Transverse colon (tissue), 4 donors: Measurements from ENCODE around the gene ANKRD40CL. TPM values are rescaled to one million over a fixed set of nuclear protein-coding genes. Genes with fewer than 3 reads are reported as not detected.

ENCODE experiments used
- DNase-seq: peaks from one replicate; pipeline ENCODE4 v3.0.0-alpha.2; 2019
- H3K27ac ChIP-seq, 4 donors: fragments of 200-600 bp; sonication (generic); 2 replicates each; pipeline ENCODE4 v1.5.1; 2016 to 2018; ENCODE audit warnings: inconsistent platforms in 4 of 4
- H3K27me3 ChIP-seq: fragments of 200-600 bp; sonication (generic); 2 replicates; pipeline ENCODE4 v1.5.1; 2017; ENCODE audit warnings: inconsistent platforms
- H3K36me3 ChIP-seq, 4 donors: fragments of 200-600 bp; sonication (generic); 2 replicates each; pipeline ENCODE4 v1.5.1; 2017 to 2019; ENCODE audit warnings: inconsistent platforms in 4 of 4
- H3K4me1 ChIP-seq, 4 donors: fragments of 200-600 bp; sonication (generic); 2 replicates each; pipeline ENCODE4 v1.5.1; 2017 to 2020; ENCODE audit warnings: inconsistent platforms in 4 of 4
- H3K4me3 ChIP-seq, 4 donors: fragments of 200-600 bp; sonication (generic); 1 replicate in 1 of 4; 2 replicates in 3 of 4; pipeline versions ENCODE4 v1.5.1 to v1.6.1; 2017 to 2019; ENCODE audit warnings: inconsistent platforms in 4 of 4
- H3K9me3 ChIP-seq, 2 donors: fragments of 200-600 bp; sonication (generic); 2 replicates each; pipeline ENCODE4 v1.5.1; 2017 to 2019; ENCODE audit warnings: inconsistent platforms in 2 of 2
- EP300 ChIP-seq: sonication (generic); formaldehyde crosslinking; IDR thresholded peaks from one replicate; pipeline ENCODE4 v1.6.1; 2017; ENCODE audit warnings: antibody characterized with exemption, low read depth
- POLR2A ChIP-seq: fragments of 450-650 bp; IDR thresholded peaks from one replicate; pipeline ENCODE4 v1.6.1; 2016; ENCODE audit warnings: antibody characterized with exemption, mild to moderate bottlenecking, moderate library complexity
- POLR2AphosphoS5 ChIP-seq, 3 donors: sonication (generic); formaldehyde crosslinking; IDR thresholded peaks; one replicate each; pipeline ENCODE4 v1.6.1; 2016; ENCODE audit warnings: antibody characterized with exemption in 3 of 3
- WGBS, 2 donors: methylation state at CpG; one replicate each; pipeline ENCODE4 v1.1.5; 2018; ENCODE audit warnings: low coverage in 1 of 2; 5-methylcytosine and 5-hydroxymethylcytosine counted together
- in situ Hi-C, 4 donors: fragments of 200-750 bp; cut with MboI; loops; one replicate each; pipeline versions ENCODE4 v1.15.0 to v1.15.1; 2017; ENCODE audit warnings: low sequenced_read_pairs in 3 of 4, low pct_ligation_motif_present in 1 of 4, low pct_unique_long_range_greater_than_20kb in 1 of 4
- intact Hi-C: fragments of 100-400 bp; cut with DNase I; formaldehyde crosslinking; loops from one replicate; pipeline ENCODE4 v1.15.1; 2023; ENCODE audit warnings: low total_unique reads
- total RNA-seq, 4 donors: library from RNA; depleted of rRNA; stranded (reverse); fragments of >200 nt; gene quantifications; one replicate each; pipeline ENCODE4 v1.1.0, GENCODE V29; 2016
- TF ChIP-seq, protein P1 (sequence below), 5 experiments: fragments of 200-600 bp in 3 of 5; fragments of 450-650 bp in 2 of 5; sonication (generic) in 3 of 5; IDR thresholded peaks; 1 replicate in 2 of 5; 2 replicates in 3 of 5; pipeline ENCODE4 v1.5.1; 2016 to 2017; ENCODE audit warnings: antibody characterized with exemption in 5 of 5, inconsistent platforms in 3 of 5, mild to moderate bottlenecking in 2 of 5, moderate library complexity in 1 of 5

The ANKRD40CL gene
- total RNA-seq, 4 donors from 2014 or later = 40.8 to 86.0 (median 74.9) TPM

DNA sequence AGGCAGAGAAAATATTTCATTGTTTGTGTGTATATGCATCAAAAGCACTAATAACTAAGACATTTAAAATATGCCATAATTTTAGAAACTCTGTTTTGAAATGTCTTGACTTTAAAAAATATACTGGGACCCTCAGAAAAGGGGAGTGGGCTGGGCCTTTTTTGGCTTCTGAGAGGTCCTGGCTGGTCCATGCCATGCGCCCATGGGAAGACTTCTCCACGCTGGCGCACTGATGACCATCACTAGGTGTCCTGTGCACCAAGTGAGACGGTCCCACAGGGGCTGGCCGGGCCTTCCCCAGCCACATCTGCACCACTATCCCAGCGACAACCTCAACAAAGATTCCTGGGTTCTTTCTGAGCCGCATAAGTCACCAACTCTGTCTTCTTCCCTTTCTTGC is 41.1 kb upstream of the ANKRD40CL start:
- Histone ChIP-seq H3K36me3 (no peaks in the 10 kb centered on the region), H3K4me1 (peaks cover 0 to 2% (median 0%) of the 10 kb centered on the region in 4 donors), H3K4me3 (no peak overlapping the region), H3K27me3 (no peaks in the 10 kb centered on the region), H3K9me3 (no peaks in the 10 kb centered on the region), H3K27ac (no peak overlapping the region)
- intact Hi-C loops (no loop called here), in situ Hi-C loops (no loop called here)
- WGBS, 2 donors = 90 to 100% methylated on average over 1 to 7 of the region's 7 CpGs
- no peak for DNase-seq
- TF ChIP-seq POLR2A = no peak
- TF ChIP-seq, protein P1, sequence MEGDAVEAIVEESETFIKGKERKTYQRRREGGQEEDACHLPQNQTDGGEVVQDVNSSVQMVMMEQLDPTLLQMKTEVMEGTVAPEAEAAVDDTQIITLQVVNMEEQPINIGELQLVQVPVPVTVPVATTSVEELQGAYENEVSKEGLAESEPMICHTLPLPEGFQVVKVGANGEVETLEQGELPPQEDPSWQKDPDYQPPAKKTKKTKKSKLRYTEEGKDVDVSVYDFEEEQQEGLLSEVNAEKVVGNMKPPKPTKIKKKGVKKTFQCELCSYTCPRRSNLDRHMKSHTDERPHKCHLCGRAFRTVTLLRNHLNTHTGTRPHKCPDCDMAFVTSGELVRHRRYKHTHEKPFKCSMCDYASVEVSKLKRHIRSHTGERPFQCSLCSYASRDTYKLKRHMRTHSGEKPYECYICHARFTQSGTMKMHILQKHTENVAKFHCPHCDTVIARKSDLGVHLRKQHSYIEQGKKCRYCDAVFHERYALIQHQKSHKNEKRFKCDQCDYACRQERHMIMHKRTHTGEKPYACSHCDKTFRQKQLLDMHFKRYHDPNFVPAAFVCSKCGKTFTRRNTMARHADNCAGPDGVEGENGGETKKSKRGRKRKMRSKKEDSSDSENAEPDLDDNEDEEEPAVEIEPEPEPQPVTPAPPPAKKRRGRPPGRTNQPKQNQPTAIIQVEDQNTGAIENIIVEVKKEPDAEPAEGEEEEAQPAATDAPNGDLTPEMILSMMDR (IDR thresholded peaks at IDR 0.05) = no peak
- no peak for TF ChIP-seq POLR2AphosphoS5 (IDR thresholded peaks at IDR 0.05)
- no peak for TF ChIP-seq EP300

DNA sequence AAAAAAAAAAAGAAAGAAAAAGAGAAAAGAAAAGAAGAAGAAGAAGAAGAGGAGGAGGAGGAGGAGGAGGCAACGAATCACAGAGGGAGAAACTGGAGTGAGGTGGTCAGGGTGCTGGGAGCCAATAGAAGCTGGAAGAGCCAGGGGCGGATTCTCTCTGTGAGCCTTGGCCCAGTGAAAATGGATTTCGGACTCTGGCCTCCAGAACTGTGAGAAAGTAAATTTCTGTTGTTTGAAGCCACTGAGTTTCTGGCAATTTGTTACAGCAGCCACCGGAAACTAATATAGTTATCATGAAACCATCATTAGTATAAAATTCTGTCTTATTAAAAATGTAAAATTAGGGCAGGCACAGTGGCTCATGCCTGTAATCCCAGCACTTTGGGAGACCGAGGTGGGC is 40.4 kb upstream of the ANKRD40CL start:
- H3K4me3 ChIP-seq = no peak overlapping the region
- WGBS, 2 donors = 82 to 93% methylated on average over 4 to 5 of the region's 5 CpGs
- in situ Hi-C loops (no loop called here), intact Hi-C loops (no loop called here)
- no peak for TF ChIP-seq EP300
- TF ChIP-seq POLR2A = no peak
- TF ChIP-seq POLR2AphosphoS5 (IDR thresholded peaks at IDR 0.05) = no peak
- TF ChIP-seq, protein P1 (IDR thresholded peaks at IDR 0.05) = no peak
- no peak overlapping the region for H3K27ac ChIP-seq
- H3K4me1 ChIP-seq = peaks cover 0 to 2% (median 0%) of the 10 kb centered on the region in 4 donors
- no peaks in the 10 kb centered on the region for H3K36me3 ChIP-seq
- no peaks in the 10 kb centered on the region for H3K9me3 ChIP-seq
- H3K27me3 ChIP-seq = no peaks in the 10 kb centered on the region
- no peak for DNase-seq

DNA sequence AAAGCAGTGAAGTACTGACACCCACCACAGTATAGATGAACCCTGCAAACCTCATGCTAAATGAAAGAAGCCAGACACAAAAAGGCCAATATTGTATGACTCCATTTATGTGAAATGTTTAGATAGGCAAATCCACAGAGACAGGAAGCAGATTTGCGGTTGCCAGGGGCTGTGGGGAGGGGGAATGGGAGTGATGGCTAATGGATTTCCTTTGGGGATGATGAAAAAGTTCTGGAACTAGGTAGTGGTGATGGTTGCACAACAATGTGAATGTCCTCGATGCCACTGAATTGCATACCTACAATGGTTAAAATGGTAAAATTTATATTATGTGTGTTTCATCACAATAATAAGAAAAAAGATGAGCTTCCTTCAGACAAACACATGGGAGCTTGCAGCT is 39.7 kb upstream of the ANKRD40CL start:
- Histone ChIP-seq H3K36me3 (no peaks in the 10 kb centered on the region), H3K27ac (no peak overlapping the region), H3K27me3 (no peaks in the 10 kb centered on the region), H3K4me1 (peaks cover 0 to 2% (median 0%) of the 10 kb centered on the region in 4 donors), H3K4me3 (no peak overlapping the region), H3K9me3 (no peaks in the 10 kb centered on the region)
- in situ Hi-C loops = no loop called here
- no peak for TF ChIP-seq EP300
- no peak for TF ChIP-seq POLR2AphosphoS5 (IDR thresholded peaks at IDR 0.05)
- TF ChIP-seq POLR2A = no peak
- TF ChIP-seq, protein P1 (IDR thresholded peaks at IDR 0.05) = no peak
- DNase-seq = no peak
- WGBS, 2 donors = 71 to 76% methylated on average over 2 of the region's 2 CpGs
- intact Hi-C loops = no loop called here

GRCh38 chr17:50806141-50806643 is 38.9 kb upstream of the ANKRD40CL start:
- Histone ChIP-seq H3K4me1 (peaks cover 0 to 2% (median 0%) of the 10 kb centered on the region in 4 donors), H3K27ac (no peak overlapping the region), H3K9me3 (no peaks in the 10 kb centered on the region), H3K4me3 (no peak overlapping the region), H3K36me3 (no peaks in the 10 kb centered on the region), H3K27me3 (no peaks in the 10 kb centered on the region)
- in situ Hi-C loops = no loop called here
- no peak for TF ChIP-seq POLR2AphosphoS5 (IDR thresholded peaks at IDR 0.05)
- TF ChIP-seq, protein P1 (IDR thresholded peaks at IDR 0.05) = no peak
- TF ChIP-seq EP300 = no peak
- no peak for TF ChIP-seq POLR2A
- 30 to 58% methylated on average over 2 to 11 of the region's 11 CpGs for WGBS, 2 donors
- intact Hi-C loops = no loop called here
- no peak for DNase-seq
